Esophagus muscularis mucosa (tissue), 4 donors: ENCODE results near the gene LRRFIP2.

ENCODE experiments used
- CTCF ChIP-seq, 3 experiments: fragments of 200-600 bp in 2 of 3; fragments of 450-650 bp in 1 of 3; sonication (generic) in 2 of 3; IDR thresholded peaks; one replicate each; pipeline ENCODE4 v1.5.1; 2017 to 2019; ENCODE audit warnings: antibody characterized with exemption in 3 of 3, mild to moderate bottlenecking in 2 of 3, moderate library complexity in 1 of 3
- EP300 ChIP-seq: sonication (generic); formaldehyde crosslinking; IDR thresholded peaks from one replicate; pipeline ENCODE4 v1.6.1; 2017; ENCODE audit warnings: antibody characterized with exemption
- POLR2A ChIP-seq: fragments of 450-650 bp; IDR thresholded peaks from one replicate; pipeline ENCODE4 v1.6.1; 2017; ENCODE audit warnings: antibody characterized with exemption, moderate library complexity, mild to moderate bottlenecking, low read depth

DNA sequence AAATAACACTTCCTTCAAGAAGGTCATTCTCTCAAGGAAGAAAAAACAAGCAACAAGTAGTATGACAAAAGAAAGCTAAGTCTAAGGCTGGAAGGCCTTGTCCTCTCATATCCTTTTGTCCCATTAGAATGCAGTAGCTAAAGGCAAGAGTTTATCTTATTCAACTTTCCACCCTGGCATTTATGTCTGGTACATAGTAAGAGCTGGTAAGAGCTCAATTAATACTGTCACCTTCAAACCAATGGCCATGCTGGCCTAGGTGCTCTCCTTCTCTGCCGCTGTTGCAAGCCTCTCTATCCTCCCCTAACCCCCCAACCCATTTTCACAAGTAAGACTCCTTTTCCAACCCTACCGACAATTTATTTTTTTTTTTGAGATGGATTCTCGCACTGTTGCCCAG lies 81.9 kb downstream of the LRRFIP2 start:
- no peak for TF ChIP-seq CTCF (IDR thresholded peaks at IDR 0.05)
- no peak for TF ChIP-seq POLR2A
- no peak for TF ChIP-seq EP300
